AG08396 (cell line): ENCODE results near the gene BCKDHB.
A peak's percentile ranks its signal among the peaks of the same experiment; 100 is the strongest.
"Not testable (repeated sequence)": the region's sequence is repeated elsewhere in the genome, so short reads cannot be mapped to it uniquely, and the experiment has no call there.

Source experiments
- DNase-seq: peaks from one replicate; pipeline ENCODE4 v3.0.0; 2012; ENCODE audit warnings: low spot score, mixed read lengths

BCKDHB gene

GRCh38 chr6:80209430-80209829, 103.0 kb downstream of the BCKDHB start:
- no peak for DNase-seq

GRCh38 chr6:80210618-80211017, 104.1 kb downstream of the BCKDHB start:
- DNase-seq: no peak

GRCh38 chr6:80211286-80211685, 104.8 kb downstream of the BCKDHB start:
- no peak for DNase-seq

GRCh38 chr6:80211890-80212289, 105.4 kb downstream of the BCKDHB start:
- DNase-seq: not testable (repeated sequence)

- DNase-seq: peak; percentile 51
Observed at GRCh38 chr6:80214436-80215022, 108.1 kb downstream of the BCKDHB start.

- DNase-seq: no peak
Observed at GRCh38 chr6:80215063-80215462, 108.6 kb downstream of the BCKDHB start.

GRCh38 chr6:80217794-80218193, 111.3 kb downstream of the BCKDHB start:
- DNase-seq: no peak

GRCh38 chr6:80223743-80224212, 117.3 kb downstream of the BCKDHB start:
- no peak for DNase-seq

GRCh38 chr6:80226151-80226550, 119.7 kb downstream of the BCKDHB start:
- DNase-seq: no peak

- no peak for DNase-seq
Observed at GRCh38 chr6:80226699-80227098, 120.2 kb downstream of the BCKDHB start.

GRCh38 chr6:80227545-80228105, 121.2 kb downstream of the BCKDHB start:
- DNase-seq: no peak

GRCh38 chr6:80233262-80233661, 126.8 kb downstream of the BCKDHB start:
- no peak for DNase-seq

GRCh38 chr6:80233958-80234357, 127.5 kb downstream of the BCKDHB start:
- DNase-seq: no peak

- no peak for DNase-seq
Observed at GRCh38 chr6:80234401-80234800, 127.9 kb downstream of the BCKDHB start.

- DNase-seq: no peak
Observed at GRCh38 chr6:80234908-80235307, 128.4 kb downstream of the BCKDHB start.

- DNase-seq: no peak
Observed at GRCh38 chr6:80235647-80236046, 129.2 kb downstream of the BCKDHB start.

GRCh38 chr6:80238754-80239153, 132.3 kb downstream of the BCKDHB start:
- not testable (repeated sequence) for DNase-seq

- DNase-seq: no peak
Observed at GRCh38 chr6:80245043-80245442, 138.6 kb downstream of the BCKDHB start.

GRCh38 chr6:80249897-80250296, 143.4 kb downstream of the BCKDHB start:
- DNase-seq: no peak

- peak; percentile 3 for DNase-seq
Observed at GRCh38 chr6:80250391-80250997, 144.0 kb downstream of the BCKDHB start.

- no peak for DNase-seq
Observed at GRCh38 chr6:80251321-80251720, 144.8 kb downstream of the BCKDHB start.

- DNase-seq: no peak
Observed at GRCh38 chr6:80254716-80255115, 148.2 kb downstream of the BCKDHB start.

GRCh38 chr6:80256691-80257090, 150.2 kb downstream of the BCKDHB start:
- DNase-seq: no peak

GRCh38 chr6:80259118-80259517, 152.6 kb downstream of the BCKDHB start:
- DNase-seq: no peak
